ENCODE measurements around the gene MCC.

Gene MCC

DNA sequence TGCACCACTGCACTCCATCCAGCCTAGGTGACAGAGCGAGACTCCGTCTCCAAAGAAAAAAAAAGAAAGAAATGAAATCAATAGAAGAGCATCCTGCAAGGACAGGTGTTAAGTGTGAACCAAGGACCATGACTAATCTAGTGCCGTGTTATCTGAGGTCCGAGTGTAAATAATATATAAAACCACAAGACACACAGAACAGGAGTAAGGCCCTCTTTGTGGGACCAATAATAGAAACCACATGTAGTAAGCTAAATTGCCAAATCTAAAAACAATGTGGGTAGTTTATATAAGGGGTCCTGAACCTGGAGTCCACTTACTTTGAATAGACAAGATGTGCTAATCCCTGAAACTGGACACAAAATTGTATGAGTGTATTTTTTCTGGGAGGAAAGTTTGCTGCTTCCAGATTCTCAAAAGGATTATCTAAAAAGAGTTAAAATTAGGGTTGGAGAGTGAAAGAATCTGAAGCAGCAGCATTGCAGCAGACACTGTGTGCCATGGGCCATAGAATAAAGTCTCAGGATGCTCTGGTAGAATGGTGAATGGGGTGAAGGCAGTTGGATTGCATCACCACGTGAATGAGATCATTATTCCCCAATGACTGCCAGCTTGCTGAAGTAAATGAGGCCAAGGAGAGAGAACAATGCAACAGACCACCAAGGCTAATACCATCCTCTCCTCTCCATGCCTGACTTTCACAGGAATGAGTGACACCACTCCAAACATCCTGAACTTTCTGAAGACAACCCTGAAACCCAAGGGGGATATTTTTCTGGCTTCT, 288.9 kb downstream of the MCC start:
- no peak for TF ChIP-seq ZNF274 (IDR thresholded peaks at IDR 0.05; ENCODE audit: low read depth, low read length)
- H3K4me3 ChIP-seq (ENCODE audit: low read length) = no peak overlapping the region

GRCh38 chr5:113197456-113198200, 290.6 kb downstream of the MCC start:
- no peak overlapping the region for H3K4me3 ChIP-seq (ENCODE audit: low read length)
- TF ChIP-seq ZNF274 (IDR thresholded peaks at IDR 0.05; ENCODE audit: low read depth, low read length) = no peak

DNA sequence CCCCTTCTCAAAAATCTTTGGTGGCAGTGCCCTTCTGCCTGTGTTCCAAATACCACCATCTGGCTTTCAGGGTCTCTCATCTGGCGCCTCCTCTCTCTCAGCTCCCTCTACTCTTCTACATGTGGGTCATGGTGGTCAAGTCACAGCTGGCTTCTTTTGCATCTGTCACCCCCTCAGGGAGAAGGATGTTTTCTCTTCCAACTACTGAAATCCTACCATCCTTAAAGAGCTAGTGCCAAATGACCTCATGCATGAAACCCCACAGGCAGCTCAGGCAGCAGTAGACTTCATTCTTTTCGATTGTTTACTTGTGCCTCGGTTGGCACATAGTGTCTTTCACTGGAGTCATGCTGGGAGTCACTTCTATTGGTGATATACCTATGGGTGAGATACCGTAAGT, 292.5 kb downstream of the MCC start:
- no peak overlapping the region for H3K4me3 ChIP-seq (ENCODE audit: low read length)
- TF ChIP-seq ZNF274 (IDR thresholded peaks at IDR 0.05; ENCODE audit: low read depth, low read length) = no peak

DNA sequence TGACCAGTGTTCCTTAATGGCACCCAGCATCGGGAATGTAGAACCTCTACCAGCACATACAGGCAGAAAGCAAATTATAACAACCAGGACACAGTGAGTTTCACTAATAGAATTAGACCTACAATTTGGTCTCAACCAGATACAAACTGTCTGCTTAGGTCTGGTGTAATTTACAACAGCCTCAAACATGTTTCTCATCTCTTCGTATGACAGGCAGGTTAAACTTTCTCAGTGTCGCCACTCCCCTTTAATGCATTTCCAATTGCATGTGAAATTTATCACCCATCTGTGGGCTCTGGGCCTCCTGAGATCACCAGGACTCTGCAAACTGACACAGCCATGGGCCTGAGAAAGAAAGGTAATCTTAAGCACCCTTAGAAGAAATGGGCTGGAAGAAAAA, 293.0 kb downstream of the MCC start:
- no peak for TF ChIP-seq ZNF274 (IDR thresholded peaks at IDR 0.05; ENCODE audit: low read depth, low read length)
- no peak overlapping the region for H3K4me3 ChIP-seq (ENCODE audit: low read length)

DNA sequence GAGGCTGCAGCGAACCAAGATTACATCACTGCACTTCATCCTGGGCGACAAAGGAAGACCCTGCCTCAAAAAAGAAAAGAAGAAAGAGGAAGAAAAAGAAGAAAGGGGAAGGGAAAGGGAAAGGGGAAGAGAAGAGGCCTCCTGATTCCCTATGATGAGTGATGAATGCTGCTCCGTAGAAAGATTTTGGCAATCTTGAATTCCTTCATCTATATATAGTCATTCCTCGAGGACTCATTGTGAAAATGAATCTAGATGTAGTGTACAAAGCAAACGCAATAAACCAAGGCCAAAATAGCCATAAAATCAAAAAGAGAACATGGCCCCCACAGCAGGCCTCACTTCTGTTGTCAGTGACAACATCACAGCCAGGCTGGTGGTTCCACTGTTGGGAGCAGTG, 293.7 kb downstream of the MCC start:
- TF ChIP-seq ZNF274 (IDR thresholded peaks at IDR 0.05; ENCODE audit: low read depth, low read length) = no peak
- no peak overlapping the region for H3K4me3 ChIP-seq (ENCODE audit: low read length)

- no peak for TF ChIP-seq ZNF274 (IDR thresholded peaks at IDR 0.05; ENCODE audit: low read depth, low read length)
- no peak overlapping the region for H3K4me3 ChIP-seq (ENCODE audit: low read length)
These were observed 294.1 kb downstream of the MCC start for GRCh38 chr5:113194125-113194524.

- H3K4me3 ChIP-seq (ENCODE audit: low read length) = no peak overlapping the region
- no peak for TF ChIP-seq ZNF274 (IDR thresholded peaks at IDR 0.05; ENCODE audit: low read depth, low read length)
These were observed 294.8 kb downstream of the MCC start for GRCh38 chr5:113193311-113193978.

- H3K4me3 ChIP-seq (ENCODE audit: low read length) = no peak overlapping the region
- no peak for TF ChIP-seq ZNF274 (IDR thresholded peaks at IDR 0.05; ENCODE audit: low read depth, low read length)
These were observed 295.7 kb downstream of the MCC start for GRCh38 chr5:113192541-113192940.

DNA sequence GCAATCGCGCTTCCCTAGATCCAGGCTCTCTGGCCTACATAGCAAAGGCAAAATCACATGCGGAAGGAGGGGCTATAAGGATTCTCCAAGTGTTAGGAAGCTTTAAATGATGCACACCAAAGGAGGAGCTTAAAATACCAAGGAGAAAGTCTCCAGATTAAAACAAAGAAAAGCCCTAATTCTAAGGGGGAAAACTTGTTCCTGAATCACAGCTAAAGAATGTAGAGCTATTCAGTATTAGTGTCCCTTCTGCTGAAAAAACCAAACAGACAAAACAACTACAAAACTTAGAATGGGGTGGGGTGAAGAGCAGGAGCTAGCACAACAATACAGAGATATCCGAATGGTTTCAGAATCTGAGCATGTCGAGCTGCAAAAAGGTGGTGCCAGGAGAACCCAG, 297.9 kb downstream of the MCC start:
- no peak for TF ChIP-seq ZNF274 (IDR thresholded peaks at IDR 0.05; ENCODE audit: low read depth, low read length)

DNA sequence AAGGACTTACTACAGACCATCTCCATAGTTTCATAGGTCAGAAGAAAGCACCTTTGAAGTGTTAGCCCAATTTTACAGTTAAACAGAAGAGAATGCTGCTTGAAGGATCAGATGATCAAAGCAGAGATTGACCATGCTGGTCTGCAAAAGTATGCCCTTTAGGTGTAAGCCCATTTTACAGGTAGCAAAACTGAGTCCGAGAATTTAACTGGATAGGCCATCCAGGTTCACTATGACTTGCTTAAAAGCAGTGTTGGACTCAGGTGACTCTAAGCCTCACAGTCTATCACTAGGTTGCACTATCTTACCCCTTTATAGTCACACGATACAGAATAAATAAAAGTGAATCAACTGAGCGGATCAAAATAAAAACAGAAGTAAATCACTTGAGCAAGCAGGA, 299.0 kb downstream of the MCC start:
- TF ChIP-seq ZNF274 (IDR thresholded peaks at IDR 0.05; ENCODE audit: low read depth, low read length) = no peak
- no peak overlapping the region for H3K4me3 ChIP-seq (ENCODE audit: low read length)

More for the DNA sequence above, 297.9 kb downstream of the MCC start:
- H3K4me3 ChIP-seq (ENCODE audit: low read length) = no peak overlapping the region

DNA sequence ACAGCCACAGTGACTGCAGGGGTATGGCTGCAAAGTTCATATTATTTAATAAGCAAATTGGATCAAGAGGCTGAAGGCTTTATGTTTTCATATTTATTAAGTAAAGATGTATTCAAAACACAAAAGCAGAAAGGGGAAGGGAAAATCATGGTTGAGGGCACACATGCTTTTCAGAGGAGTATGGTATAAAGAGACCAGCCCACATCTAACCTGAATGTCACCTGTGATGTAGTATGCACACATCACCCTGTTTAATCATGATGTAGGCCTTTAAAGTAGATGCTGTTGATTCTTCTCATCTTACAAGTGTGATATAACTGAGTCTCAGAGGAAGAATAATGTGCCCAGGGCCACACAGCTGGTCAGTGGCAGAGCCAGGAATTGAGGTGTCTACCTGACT, 299.8 kb downstream of the MCC start:
- no peak for TF ChIP-seq ZNF274 (IDR thresholded peaks at IDR 0.05; ENCODE audit: low read depth, low read length)
- H3K4me3 ChIP-seq (ENCODE audit: low read length) = no peak overlapping the region

GRCh38 chr5:113187906-113188305, 300.3 kb downstream of the MCC start:
- TF ChIP-seq ZNF274 (IDR thresholded peaks at IDR 0.05; ENCODE audit: low read depth, low read length) = no peak
- H3K4me3 ChIP-seq (ENCODE audit: low read length) = no peak overlapping the region

GRCh38 chr5:113186061-113186460, 302.2 kb downstream of the MCC start:
- TF ChIP-seq ZNF274 (IDR thresholded peaks at IDR 0.05; ENCODE audit: low read depth, low read length) = no peak
- no peak overlapping the region for H3K4me3 ChIP-seq (ENCODE audit: low read length)

GRCh38 chr5:113183694-113184093, 304.6 kb downstream of the MCC start:
- H3K4me3 ChIP-seq (ENCODE audit: low read length) = no peak overlapping the region
- no peak for TF ChIP-seq ZNF274 (IDR thresholded peaks at IDR 0.05; ENCODE audit: low read depth, low read length)

Data from GM08714 (cell line).